ENCODE data around the gene PLXNB1. TPM values are rescaled to one million over a fixed set of nuclear protein-coding genes. Genes with fewer than 3 reads are reported as not detected.

PLXNB1 gene
- total and polyA plus RNA-seq, 10 of the 15 experiments (the other 5 are each of a cell fraction or from before 2014, with no cell fraction given), result 0.18 to 15.1 (median 5.3) TPM

DNA sequence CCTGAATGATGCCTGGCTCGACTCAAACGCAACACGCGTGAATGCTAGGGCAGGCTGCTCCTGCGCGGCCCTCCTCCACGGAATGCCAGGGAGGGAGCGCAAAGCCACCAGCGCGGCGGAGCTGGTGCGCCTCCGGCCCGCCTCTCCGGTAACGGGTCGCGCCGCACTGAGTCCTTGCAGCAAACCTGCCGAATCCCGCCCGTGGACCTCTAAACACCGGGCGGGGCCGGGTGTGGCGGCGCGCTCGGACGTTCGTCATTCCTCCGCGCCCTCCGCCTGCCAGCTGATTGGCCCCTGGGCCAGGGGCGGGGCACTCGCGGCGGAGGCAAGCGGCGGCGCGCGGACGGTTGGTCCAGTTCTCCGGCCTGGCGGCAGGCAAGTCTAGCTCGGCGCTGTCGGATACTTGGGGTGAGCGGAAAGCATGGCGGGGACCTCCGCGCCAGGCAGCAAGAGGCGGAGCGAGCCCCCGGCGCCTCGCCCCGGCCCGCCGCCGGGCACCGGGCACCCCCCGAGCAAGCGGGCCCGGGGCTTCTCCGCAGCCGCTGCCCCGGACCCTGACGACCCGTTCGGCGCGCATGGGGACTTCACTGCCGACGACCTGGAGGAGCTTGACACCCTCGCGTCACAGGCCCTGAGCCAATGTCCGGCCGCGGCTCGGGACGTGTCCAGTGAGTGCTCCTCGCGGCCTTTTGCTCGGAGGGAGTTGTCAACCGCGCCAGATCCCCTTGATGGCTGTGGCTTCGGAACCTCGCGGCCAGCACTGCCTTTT, 16.7 kb upstream of the PLXNB1 start, which contains the start of gene ATRIP (continued):
- TF ChIP-seq SIN3A (IDR thresholded peaks at IDR 0.05; ENCODE audit: low read depth, low read length) (peak; percentile 94), RFX5 (IDR thresholded peaks at IDR 0.05; ENCODE audit: low read depth, low read length) (peak; percentile 39; the same call in 1 of the 2 replicates), SUZ12 (IDR thresholded peaks at IDR 0.05; ENCODE audit: unreplicated experiment) (no peak), ZZZ3 (IDR thresholded peaks at IDR 0.05; ENCODE audit: control insufficient read depth, insufficient read length, low read depth) (no peak), RELA (IDR thresholded peaks at IDR 0.05; ENCODE audit: borderline replicate concordance, partially characterized antibody) (peak; percentile 61), FOXM1 (IDR thresholded peaks at IDR 0.05; ENCODE audit: low read depth, low read length) (no peak), CBX5 (IDR thresholded peaks at IDR 0.05; ENCODE audit: low read depth) (no peak), RUNX3 (IDR thresholded peaks at IDR 0.05; ENCODE audit: low read length) (0 out of 2 replicates have a peak, but pooled peaks have one; percentile 17), BACH1 (IDR thresholded peaks at IDR 0.05; ENCODE audit: borderline replicate concordance) (peak; percentile 74), PAX8 (IDR thresholded peaks at IDR 0.05) (no peak), NFYB (IDR thresholded peaks at IDR 0.05; ENCODE audit: insufficient read depth, low read depth, low read length) (peak; percentile 77; the same call in 1 of the 2 replicates), ATF7 (IDR thresholded peaks at IDR 0.05; ENCODE audit: low read depth) (no peak)
- TF ChIP-seq, protein P1, sequence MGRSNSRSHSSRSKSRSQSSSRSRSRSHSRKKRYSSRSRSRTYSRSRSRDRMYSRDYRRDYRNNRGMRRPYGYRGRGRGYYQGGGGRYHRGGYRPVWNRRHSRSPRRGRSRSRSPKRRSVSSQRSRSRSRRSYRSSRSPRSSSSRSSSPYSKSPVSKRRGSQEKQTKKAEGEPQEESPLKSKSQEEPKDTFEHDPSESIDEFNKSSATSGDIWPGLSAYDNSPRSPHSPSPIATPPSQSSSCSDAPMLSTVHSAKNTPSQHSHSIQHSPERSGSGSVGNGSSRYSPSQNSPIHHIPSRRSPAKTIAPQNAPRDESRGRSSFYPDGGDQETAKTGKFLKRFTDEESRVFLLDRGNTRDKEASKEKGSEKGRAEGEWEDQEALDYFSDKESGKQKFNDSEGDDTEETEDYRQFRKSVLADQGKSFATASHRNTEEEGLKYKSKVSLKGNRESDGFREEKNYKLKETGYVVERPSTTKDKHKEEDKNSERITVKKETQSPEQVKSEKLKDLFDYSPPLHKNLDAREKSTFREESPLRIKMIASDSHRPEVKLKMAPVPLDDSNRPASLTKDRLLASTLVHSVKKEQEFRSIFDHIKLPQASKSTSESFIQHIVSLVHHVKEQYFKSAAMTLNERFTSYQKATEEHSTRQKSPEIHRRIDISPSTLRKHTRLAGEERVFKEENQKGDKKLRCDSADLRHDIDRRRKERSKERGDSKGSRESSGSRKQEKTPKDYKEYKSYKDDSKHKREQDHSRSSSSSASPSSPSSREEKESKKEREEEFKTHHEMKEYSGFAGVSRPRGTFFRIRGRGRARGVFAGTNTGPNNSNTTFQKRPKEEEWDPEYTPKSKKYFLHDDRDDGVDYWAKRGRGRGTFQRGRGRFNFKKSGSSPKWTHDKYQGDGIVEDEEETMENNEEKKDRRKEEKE (IDR thresholded peaks at IDR 0.05), result no peak
- TF ChIP-seq, protein P2, sequence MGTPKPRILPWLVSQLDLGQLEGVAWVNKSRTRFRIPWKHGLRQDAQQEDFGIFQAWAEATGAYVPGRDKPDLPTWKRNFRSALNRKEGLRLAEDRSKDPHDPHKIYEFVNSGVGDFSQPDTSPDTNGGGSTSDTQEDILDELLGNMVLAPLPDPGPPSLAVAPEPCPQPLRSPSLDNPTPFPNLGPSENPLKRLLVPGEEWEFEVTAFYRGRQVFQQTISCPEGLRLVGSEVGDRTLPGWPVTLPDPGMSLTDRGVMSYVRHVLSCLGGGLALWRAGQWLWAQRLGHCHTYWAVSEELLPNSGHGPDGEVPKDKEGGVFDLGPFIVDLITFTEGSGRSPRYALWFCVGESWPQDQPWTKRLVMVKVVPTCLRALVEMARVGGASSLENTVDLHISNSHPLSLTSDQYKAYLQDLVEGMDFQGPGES (IDR thresholded peaks at IDR 0.05), result no peak
- TF ChIP-seq, protein P3, sequence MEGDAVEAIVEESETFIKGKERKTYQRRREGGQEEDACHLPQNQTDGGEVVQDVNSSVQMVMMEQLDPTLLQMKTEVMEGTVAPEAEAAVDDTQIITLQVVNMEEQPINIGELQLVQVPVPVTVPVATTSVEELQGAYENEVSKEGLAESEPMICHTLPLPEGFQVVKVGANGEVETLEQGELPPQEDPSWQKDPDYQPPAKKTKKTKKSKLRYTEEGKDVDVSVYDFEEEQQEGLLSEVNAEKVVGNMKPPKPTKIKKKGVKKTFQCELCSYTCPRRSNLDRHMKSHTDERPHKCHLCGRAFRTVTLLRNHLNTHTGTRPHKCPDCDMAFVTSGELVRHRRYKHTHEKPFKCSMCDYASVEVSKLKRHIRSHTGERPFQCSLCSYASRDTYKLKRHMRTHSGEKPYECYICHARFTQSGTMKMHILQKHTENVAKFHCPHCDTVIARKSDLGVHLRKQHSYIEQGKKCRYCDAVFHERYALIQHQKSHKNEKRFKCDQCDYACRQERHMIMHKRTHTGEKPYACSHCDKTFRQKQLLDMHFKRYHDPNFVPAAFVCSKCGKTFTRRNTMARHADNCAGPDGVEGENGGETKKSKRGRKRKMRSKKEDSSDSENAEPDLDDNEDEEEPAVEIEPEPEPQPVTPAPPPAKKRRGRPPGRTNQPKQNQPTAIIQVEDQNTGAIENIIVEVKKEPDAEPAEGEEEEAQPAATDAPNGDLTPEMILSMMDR (IDR thresholded peaks at IDR 0.05 in 2 of 3, conservative IDR thresholded peaks at IDR 0.05 in 1 of 3; ENCODE audit: control insufficient read depth in 2 of 3, extremely low read depth in 1 of 3, insufficient read depth in 1 of 3, low read depth in 3 of 3, low read length in 3 of 3), result no peak
- TF ChIP-seq, protein P4, sequence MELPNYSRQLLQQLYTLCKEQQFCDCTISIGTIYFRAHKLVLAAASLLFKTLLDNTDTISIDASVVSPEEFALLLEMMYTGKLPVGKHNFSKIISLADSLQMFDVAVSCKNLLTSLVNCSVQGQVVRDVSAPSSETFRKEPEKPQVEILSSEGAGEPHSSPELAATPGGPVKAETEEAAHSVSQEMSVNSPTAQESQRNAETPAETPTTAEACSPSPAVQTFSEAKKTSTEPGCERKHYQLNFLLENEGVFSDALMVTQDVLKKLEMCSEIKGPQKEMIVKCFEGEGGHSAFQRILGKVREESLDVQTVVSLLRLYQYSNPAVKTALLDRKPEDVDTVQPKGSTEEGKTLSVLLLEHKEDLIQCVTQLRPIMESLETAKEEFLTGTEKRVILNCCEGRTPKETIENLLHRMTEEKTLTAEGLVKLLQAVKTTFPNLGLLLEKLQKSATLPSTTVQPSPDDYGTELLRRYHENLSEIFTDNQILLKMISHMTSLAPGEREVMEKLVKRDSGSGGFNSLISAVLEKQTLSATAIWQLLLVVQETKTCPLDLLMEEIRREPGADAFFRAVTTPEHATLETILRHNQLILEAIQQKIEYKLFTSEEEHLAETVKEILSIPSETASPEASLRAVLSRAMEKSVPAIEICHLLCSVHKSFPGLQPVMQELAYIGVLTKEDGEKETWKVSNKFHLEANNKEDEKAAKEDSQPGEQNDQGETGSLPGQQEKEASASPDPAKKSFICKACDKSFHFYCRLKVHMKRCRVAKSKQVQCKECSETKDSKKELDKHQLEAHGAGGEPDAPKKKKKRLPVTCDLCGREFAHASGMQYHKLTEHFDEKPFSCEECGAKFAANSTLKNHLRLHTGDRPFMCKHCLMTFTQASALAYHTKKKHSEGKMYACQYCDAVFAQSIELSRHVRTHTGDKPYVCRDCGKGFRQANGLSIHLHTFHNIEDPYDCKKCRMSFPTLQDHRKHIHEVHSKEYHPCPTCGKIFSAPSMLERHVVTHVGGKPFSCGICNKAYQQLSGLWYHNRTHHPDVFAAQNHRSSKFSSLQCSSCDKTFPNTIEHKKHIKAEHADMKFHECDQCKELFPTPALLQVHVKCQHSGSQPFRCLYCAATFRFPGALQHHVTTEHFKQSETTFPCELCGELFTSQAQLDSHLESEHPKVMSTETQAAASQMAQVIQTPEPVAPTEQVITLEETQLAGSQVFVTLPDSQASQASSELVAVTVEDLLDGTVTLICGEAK (IDR thresholded peaks at IDR 0.05; ENCODE audit: borderline replicate concordance), result no peak
- TF ChIP-seq, protein P5, sequence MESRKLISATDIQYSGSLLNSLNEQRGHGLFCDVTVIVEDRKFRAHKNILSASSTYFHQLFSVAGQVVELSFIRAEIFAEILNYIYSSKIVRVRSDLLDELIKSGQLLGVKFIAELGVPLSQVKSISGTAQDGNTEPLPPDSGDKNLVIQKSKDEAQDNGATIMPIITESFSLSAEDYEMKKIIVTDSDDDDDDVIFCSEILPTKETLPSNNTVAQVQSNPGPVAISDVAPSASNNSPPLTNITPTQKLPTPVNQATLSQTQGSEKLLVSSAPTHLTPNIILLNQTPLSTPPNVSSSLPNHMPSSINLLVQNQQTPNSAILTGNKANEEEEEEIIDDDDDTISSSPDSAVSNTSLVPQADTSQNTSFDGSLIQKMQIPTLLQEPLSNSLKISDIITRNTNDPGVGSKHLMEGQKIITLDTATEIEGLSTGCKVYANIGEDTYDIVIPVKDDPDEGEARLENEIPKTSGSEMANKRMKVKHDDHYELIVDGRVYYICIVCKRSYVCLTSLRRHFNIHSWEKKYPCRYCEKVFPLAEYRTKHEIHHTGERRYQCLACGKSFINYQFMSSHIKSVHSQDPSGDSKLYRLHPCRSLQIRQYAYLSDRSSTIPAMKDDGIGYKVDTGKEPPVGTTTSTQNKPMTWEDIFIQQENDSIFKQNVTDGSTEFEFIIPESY (IDR thresholded peaks at IDR 0.05), result no peak
